Stimulated activated CD8-positive, alpha-beta memory T cell treated with anti-CD3 and anti-CD28 coated beads, Interleukin-2, amount 100 ng/mL, for 1 hour (primary cell): ENCODE results near the gene CEACAM20.
"Not testable (repeated sequence)": the region's sequence is repeated elsewhere in the genome, so short reads cannot be mapped to it uniquely, and the experiment has no call there.

Source experiments
- DNase-seq, 2 donors: peaks; one replicate each; pipeline ENCODE4 v3.0.0-alpha.2; 2020; ENCODE audit warnings: low read depth in 2 of 2

CEACAM20 gene

DNA sequence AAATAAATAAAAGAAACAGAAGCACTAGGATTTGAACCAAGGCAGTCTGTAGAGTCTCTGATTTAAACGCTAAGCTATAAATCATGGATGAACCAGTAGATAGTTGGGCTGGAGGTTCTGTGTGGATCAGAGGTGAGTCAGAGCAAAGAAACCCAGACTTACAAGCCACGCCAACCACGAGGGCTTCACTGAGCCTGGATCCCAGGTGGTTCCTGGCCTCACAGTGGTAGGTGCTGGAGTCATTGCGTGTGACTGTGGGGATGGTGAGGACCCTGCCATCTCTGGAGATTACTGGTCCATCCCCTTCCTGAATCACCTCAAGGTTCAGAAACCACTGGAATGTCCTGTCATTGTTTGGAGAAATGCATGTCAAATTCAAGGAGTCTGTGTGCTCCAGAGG, 19.3 kb upstream of the CEACAM20 start:
- no peak for DNase-seq

DNA sequence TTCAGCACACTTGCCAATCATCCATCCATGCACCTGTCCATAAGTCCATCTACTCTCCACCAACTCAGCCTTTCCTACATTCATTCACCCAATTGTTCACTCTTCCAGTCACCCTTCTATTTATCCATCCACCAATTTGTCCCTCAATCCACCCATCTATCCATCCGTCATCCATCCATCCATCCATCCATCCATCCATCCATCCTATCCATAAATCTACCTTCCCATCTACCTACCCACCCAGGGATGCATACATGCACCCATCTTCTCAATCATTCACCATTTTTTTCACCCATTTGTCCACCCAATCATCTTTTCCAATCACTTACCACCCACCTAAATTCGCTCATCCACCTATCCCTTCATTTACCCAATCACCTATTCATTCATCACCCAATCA, 14.6 kb upstream of the CEACAM20 start:
- DNase-seq, result no peak

DNA sequence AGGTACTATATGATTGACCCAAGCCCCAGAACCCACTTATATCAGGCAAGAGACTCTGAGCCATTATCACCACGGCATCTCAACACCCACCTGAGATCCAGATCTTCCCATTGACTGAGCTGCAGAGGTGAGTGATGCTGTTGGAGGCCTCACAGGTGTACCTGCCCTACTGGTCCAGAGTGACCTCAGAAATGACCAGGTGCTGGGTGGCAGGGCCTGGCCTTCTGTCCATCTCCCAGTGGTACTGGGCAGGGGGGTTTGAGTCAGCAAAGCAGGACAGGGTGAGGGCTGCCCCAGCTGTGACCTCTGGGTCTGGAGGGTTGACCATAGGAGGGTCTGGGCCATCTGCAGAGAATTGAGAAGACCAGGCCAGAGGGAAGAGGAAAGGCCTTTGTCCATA, 13.2 kb upstream of the CEACAM20 start:
- no peak for DNase-seq

DNA sequence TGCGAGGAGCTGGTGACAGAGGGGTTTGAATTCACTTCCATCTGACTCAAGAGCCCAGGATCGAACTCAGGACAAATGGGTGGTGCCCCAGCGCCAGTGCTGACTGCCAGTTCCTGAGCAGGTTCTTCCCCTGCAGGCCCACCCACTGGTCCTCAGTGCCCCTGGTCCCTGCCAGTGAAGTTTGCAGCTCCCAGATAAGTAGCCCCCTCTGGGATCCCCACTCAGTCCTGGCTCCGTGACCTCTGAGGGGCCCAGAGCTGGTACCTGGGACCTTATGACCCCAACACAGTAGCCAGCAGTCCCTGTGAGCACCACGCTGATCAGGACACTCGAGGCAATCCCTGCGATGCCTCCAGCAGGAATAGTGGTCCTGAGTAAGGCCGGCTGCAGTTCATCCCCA, 11.3 kb upstream of the CEACAM20 start:
- DNase-seq, result no peak

DNA sequence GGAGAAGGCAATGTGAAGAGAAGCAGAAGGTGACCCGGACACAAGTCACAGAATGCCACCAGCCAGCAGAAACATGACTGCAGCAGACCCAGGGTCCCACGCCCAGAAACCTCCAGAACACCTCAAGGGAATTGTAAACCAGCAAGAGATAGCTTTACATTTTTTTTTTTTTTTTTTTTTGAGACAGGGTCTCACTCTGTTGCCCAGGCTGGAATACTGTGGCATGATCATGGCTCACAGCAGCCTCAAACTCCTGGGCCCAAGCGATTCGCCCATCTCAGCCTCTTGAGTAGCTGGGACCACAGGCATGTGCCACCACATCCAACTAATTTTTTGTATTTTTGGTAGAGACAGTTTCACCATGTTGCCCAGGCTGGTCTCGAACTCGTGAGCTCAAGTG, 10.5 kb upstream of the CEACAM20 start:
- no peak for DNase-seq

DNA sequence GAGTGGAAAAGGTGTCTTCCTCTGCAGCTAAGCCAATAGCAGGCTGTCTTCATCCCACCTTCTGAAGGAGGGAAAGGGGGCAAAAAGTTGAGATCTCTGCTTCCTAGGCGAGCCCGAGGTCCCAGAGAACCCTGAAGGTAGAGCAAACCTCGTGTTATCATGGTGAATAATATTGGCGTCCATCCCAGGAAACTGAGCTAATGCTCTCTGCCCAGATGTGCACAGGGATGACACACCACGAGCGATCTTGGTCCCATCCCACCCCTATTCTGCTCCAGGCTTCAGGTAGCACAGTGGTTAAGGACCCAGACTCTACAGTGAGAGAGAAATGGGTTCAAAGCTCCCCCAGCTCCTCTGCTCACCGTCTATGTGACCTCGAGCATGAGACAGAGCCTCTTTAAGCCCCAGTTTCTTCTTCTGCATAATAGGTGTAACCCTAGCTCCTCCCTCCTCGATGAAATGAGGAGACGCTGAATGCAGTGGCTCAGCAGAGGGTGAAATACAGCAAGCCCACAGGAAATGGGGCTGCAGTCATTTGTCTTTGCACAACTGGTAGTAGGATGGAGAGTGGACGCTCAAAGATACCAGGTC, 9.9 kb upstream of the CEACAM20 start:
- DNase-seq, result no peak

DNA sequence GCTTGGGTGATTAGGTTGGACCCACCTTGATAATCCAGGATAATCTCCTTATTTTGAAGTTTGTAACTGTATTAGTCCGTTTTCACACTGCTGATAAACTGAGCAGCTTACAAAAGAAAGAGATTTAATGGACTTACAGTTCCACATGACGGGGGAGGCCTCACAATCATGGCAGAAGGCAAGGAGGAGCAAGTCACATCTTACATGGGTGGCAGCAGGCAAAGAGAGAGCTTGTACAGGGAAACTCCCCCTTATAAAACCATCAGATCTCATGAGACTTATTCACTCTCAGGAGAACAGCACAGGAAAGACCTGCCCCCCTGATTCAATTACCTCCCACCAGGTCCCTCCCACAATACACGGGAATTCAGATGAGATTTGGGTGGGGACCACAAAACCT, 5.9 kb upstream of the CEACAM20 start:
- DNase-seq, result not testable (repeated sequence)

DNA sequence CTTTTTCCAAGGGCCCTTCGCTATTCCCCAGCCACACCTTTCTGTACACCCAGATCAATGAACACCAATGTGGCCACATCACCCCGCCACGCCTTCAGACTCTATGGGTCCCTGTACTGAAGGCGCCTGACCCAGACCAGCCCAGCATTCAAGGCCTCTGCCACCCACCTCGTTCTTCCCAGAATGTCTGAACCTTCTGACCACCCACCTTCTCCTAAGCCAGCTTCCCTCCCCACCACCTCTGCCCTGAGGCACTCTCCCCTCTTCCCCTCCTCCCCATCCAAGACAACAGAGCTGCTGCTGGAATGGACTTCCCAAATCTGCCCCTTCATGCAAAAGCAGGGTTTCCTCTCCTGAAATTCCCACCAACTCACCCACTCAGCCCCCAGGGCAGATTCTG, 3.3 kb upstream of the CEACAM20 start:
- DNase-seq, result no peak

DNA sequence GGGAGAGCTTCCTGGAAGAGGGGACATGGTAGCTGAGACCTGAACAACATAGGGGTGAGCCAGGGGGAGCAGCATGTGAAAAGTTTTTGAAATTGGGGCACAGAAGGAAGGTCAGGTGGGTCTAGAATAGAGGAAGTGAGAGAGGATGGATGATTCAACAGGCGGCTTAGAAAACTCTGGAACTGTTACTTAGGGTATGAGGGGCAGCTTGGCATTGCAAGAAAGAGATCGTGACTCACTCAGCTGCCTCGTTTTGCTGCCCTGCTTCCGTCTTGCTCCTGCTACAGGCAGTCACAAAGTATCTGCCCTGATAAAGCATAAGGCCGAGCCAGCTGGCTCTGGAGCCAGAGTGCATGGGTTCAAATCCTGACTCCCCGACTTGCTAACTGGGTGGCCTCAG, 1.3 kb upstream of the CEACAM20 start:
- no peak for DNase-seq

DNA sequence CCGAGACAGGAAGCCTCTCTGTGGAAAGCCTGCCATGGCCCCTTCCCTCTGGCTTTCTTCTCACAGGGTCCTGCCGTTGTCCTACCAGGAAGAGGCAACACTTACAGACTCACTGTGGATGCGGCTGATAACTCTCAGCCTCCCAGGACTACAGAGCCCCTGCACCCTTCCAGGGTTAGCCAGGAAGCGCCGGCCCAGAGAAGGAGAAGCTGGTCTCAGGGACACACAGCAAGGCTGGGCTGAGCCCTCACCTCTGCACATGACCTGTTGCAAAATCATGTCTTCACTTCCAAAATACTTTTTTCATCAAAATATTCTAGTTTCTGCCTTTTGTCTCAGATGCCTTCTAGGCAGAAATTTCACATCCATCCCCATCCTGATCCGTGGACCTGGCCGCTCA, 1.9 kb downstream of the CEACAM20 start:
- DNase-seq, result no peak

DNA sequence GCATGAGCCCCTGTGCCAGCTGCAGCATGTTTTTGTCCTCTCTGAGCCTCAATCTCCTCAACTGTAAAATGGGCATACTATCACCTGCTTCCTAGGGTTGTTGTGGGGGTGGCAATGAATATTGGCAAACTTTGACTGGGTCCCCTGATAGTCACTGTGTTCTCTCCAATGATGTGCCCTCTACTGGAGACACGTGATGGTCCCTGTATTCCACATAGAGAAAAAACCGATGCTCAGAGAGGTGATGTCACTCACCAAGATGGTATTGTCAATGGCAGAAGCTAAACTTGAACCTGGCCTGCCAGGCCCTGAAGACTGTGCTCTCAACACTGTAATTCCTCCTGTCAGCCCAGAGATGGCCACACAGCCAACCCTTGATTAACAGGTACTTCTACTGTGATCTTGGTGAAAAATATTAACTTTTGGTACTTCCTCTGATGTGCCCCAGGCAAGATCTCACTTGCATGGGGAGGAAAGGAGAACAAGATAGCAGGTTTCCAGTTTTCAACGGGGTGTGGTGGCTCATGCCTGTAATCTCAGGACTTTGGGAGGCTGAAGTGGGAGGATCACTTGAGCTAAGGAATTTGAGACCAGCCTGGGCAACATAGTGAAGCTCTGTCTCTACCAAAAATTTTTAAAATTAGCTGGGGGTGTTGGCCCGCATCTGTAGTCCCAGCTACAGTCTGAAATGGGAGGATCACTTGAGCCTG, 3.6 kb downstream of the CEACAM20 start:
- no peak for DNase-seq

DNA sequence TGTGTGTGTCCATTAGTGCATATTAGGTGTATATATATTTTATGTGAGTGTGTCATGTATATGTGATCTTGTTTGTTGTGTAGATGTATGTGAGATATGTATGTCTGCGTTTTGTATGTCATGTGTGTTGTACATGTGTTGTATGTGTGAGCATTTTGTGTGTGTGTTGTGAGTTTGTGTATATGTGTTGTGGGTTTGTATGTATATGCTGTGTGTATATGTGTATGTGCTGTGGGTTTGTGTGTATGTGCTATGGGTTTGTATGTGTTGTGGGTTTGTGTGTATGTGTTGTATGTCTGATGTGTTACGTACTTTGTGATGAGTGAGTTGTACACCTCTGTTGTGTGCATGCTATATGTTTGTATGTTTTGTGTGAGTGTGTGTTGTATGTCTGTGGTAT, 8.1 kb downstream of the CEACAM20 start:
- no peak for DNase-seq

DNA sequence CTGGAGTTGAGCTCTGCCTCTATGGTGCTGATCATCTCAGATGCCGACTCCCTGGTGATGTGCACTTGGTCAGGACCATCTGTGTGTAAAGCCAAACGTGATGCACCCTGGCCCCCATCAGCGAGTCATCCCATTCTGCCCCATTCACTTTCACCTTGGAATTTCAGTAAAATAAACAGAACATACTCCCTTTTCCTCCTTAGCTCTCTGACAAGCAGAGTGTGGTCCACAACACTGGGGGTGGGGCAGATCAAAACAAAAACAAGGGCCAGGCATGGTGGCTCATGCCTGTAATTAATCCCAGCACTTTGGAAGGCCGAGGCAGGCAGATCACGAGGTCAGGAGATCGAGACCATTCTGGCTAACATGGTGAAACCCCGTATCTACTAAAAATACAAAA, 12.3 kb downstream of the CEACAM20 start:
- no peak for DNase-seq

DNA sequence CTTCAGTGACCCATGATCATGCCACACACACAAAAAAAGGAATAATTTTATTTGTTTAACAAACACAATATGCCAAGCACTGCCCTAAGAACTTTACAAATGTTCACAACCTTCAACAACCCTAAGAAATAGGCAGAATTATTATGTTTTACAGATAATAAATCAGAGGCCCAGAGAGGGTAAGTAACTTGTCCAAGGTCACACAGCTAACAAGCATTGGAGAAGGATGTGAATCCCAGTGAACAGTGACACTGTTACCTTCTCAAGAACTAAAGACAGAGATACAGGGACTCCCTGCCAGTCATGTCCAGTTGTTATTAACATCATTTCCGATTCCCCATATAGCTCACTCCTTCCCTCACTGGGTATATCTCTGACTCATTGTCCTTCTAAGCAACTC, 13.6 kb downstream of the CEACAM20 start:
- DNase-seq, result no peak

DNA sequence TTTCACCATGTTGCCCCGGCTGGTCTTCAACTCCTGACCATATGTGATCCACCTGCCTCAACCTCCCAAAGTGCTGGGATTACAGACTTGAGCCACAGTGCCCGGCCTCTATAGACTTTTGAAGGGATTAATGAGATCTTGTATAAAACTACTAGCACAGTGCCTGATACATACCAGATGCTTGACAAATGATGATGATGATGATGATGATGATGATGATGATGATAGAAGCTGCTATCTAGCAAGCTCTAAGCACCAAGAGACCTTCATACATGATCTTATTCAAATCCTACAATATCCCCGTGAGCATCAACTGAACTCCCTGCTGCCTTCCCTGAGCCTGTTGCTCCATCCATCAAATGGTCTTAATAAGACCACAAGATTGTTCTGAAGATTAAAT, 14.4 kb downstream of the CEACAM20 start:
- DNase-seq, result no peak

DNA sequence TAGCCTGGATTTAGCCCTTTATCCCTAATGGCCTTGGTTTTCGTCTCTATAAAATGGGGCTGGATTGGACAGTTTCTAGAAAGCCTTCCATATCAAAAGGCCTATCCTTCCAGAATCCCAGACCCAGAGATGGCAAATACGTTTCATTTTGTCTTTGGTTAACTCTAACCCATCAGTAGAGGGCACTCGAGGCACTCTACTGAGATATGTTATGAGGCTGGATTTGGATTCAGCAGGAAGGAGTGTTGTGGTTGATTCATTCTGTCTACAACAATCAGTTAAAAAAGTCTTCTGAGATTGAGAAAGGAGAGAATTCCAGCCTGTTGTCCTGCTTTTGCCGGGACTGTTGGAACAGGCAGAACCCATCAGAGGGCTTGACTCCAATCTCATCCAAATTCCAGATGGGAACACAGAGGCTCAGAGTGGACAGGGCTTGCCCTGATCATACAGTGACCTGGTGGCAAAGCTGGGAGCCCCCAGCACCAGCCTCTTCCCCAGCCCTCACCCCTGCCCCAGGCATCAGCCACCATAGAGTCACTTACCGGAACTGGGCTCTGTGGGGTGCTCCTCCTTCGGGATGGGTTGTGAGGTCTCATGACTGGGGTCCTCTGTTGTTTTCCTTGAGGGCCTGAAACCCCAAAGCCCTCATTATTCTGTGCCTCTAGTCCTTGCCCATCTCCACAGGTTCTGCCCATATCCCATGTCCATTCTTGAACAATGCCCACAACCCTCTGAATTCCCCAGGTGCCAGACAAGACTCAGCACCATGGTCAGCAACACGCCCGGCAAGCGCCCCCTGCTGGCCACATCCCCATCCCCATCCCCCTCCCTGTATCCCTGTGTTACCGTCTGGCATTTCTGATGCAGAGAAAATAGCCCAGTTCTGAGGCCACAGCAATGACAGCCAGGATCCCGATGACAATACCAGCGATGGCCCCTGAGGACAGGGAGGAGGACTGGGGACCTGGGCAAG, 16.9 kb downstream of the CEACAM20 start:
- DNase-seq, result no peak

DNA sequence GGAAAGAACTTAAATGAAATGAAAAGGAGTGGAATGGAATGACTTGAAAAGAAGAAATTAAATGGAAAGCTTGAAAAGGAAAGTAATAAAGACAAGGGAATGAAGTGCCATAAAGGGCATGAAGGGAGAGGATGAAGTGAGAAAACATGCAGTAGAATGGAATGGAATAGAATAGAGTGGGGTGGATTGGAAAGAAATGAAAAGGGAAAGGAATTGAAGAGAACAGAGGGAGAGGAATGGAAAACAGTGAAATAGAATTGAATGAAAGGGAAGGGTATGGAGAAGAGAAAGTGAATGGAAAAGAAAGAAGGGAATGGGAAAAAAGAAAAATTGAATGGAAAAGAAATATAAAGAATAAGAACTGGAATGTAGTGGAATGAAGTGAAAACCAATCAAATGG, 20.0 kb downstream of the CEACAM20 start:
- DNase-seq, result no peak

DNA sequence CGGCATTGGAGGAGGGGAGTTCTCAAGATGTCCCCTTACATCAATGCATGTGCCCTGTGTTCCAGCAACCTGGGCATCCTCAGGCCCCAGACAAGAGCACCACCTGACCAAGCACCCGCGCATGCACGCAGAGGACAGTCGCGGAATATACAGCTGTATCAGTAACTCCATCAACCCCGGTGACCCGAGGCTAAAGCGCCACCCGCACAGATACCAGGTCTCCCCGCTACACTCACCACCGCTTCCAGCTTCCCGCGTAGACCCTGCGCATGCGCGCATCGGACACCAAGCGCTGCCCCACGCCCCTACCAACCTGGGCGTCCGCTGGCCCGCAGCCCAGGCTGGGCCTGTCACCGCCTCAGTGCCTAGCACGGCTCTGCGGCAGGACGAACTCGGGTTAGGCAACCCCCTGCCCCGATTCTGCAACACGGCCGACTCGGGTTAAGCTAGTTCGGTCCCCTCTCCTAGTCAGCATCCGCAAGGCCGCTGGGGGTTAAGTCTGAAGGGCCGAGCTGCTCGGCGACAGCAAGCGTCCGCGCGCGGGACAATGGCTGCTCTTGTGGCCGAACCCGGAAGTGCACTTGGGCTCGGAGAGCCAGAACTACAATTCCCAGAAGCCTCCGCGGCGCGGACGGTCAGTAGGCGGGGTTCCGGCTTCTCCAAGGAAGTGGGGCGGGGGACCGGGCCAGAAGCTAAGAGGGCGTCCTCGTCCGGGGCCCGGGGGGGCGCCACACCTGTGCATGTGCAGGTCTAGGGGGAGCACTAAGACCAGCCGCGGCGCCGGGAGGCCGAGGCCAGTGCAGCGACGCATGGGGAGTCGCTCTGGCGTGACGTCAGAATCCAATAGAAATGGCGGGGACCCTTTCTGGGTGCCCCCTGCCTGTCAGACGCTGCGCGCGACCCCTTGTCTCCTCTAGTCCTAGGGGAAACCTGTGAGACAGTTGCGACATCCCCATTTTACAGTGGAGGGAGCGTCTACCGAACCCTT, 29.2 kb downstream of the CEACAM20 start, which contains the start of gene ZNF180:
TSS of gene ZNF180 (minus strand) at position 561 of the 988 bp plus-strand sequence. CDS start 3,188 bp downstream, outside the sequence.
- DNase-seq, result peak; percentile 90 to 91

DNA sequence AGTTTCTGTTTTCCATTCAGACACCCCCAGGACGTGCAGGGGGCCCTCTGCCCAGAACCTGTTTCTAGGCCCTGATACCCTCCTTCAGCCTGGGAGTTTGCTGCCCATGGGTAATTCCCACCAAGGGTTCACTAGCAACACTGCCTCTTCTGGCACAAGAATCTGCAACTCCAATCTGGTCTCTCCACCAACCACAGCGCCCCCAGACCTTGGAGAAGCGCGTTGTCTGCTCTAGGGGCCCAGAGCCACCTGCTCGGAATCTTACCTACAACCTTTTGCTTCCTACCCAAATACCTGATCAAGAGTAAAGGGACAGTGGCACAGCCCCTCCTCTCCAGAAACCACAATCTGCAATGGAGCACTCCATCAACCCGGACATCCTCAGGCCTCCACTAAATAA, 29.9 kb downstream of the CEACAM20 start:
- DNase-seq, result no peak

DNA sequence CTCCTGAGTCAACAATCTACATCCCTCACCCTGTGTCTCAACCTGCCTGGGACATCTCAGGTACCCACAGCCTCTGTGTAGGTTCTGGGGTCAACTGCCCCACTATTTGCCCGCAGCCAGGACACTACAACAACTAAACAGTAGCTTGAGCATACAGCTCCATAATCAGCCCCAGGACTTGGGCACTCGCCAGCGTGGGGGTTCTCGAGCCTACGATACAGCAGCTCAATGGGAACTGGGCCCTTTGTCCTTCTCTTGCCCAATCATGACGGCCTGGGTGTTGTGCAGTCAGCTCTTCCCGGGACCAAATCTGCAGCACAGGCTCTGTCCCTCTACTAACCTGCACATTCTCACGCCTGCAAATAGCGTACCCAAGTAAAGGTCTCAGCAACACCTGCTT, 30.5 kb downstream of the CEACAM20 start:
- no peak for DNase-seq

DNA sequence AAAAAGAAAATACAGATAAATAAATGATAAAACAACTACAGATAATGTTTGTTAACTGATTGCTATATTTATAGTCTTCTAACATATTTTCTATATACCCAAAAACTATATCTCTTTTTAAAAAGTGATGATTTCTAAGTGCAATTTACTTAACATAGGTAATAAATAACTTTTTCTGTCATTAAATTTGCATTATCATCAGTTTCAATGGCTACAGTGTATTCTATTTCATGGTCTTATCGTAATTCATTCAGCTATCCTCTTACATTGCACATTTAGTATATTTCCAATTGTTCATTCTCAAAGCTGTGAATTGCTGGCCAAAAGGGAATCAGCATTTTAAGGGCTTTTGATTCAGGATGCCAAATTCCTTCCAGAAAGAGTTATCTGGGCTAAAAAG, 32.8 kb downstream of the CEACAM20 start:
- DNase-seq, result no peak
